ENCODE results near the gene FER. TPM values are rescaled to one million over a fixed set of nuclear protein-coding genes. Genes with fewer than 3 reads are reported as not detected.

The FER gene
- total RNA-seq, 1 donor from 2014 or later, result 30.7 TPM

- no peaks in the 10 kb centered on the region for H3K36me3 Mint-ChIP-seq (ENCODE audit: low read depth, unreplicated experiment)
- no peaks in the 10 kb centered on the region for H3K9me3 Mint-ChIP-seq (ENCODE audit: unreplicated experiment)
- no peak for TF ChIP-seq CTCF (IDR thresholded peaks at IDR 0.05; ENCODE audit: unreplicated experiment)
- H3K4me1 Mint-ChIP-seq (ENCODE audit: unreplicated experiment), result peaks cover 4% of the 10 kb centered on the region
- no peak overlapping the region for H3K4me3 Mint-ChIP-seq (ENCODE audit: unreplicated experiment)
- H3K27me3 Mint-ChIP-seq (ENCODE audit: unreplicated experiment), result peaks cover 4% of the 10 kb centered on the region
- no peak for DNase-seq (ENCODE audit: low spot score)
- H3K27ac Mint-ChIP-seq (ENCODE audit: unreplicated experiment), result no peak overlapping the region
These were observed 4.4 kb upstream of the FER start for GRCh38 chr5:108743319-108743718.

- Mint-ChIP-seq H3K27me3 (ENCODE audit: unreplicated experiment) (peaks cover 4% of the 10 kb centered on the region), H3K9me3 (ENCODE audit: unreplicated experiment) (no peaks in the 10 kb centered on the region), H3K4me3 (ENCODE audit: unreplicated experiment) (no peak overlapping the region), H3K27ac (ENCODE audit: unreplicated experiment) (no peak overlapping the region), H3K4me1 (ENCODE audit: unreplicated experiment) (peaks cover 4% of the 10 kb centered on the region), H3K36me3 (ENCODE audit: low read depth, unreplicated experiment) (no peaks in the 10 kb centered on the region)
- no peak for TF ChIP-seq CTCF (IDR thresholded peaks at IDR 0.05; ENCODE audit: unreplicated experiment)
- DNase-seq (ENCODE audit: low spot score), result no peak
These were observed 3.9 kb upstream of the FER start for GRCh38 chr5:108743846-108744245.

- no peak for DNase-seq (ENCODE audit: low spot score)
- Mint-ChIP-seq H3K4me3 (ENCODE audit: unreplicated experiment) (peak overlapping the region; percentile 91), H3K27ac (ENCODE audit: unreplicated experiment) (peak overlapping the region; percentile 98), H3K27me3 (ENCODE audit: unreplicated experiment) (peaks cover 9% of the 10 kb centered on the region), H3K4me1 (ENCODE audit: unreplicated experiment) (peaks cover 10% of the 10 kb centered on the region), H3K36me3 (ENCODE audit: low read depth, unreplicated experiment) (peaks cover 5% of the 10 kb centered on the region), H3K9me3 (ENCODE audit: unreplicated experiment) (no peaks in the 10 kb centered on the region)
- TF ChIP-seq CTCF (IDR thresholded peaks at IDR 0.05; ENCODE audit: unreplicated experiment), result no peak
These were observed 455 bp upstream of the FER start for GRCh38 chr5:108747111-108747773.

- Mint-ChIP-seq H3K4me3 (ENCODE audit: unreplicated experiment) (peak overlapping the region; percentile 91), H3K27ac (ENCODE audit: unreplicated experiment) (peak overlapping the region; percentile 98)
These were observed 867 bp downstream of the FER start for GRCh38 chr5:108748401-108749127.

More at GRCh38 chr5:108748401-108749127, 867 bp downstream of the FER start:
- DNase-seq (ENCODE audit: low spot score), result peak; percentile 97
- Mint-ChIP-seq H3K36me3 (ENCODE audit: low read depth, unreplicated experiment) (peaks cover 5% of the 10 kb centered on the region), H3K27me3 (ENCODE audit: unreplicated experiment) (peaks cover 9% of the 10 kb centered on the region), H3K9me3 (ENCODE audit: unreplicated experiment) (no peaks in the 10 kb centered on the region), H3K4me1 (ENCODE audit: unreplicated experiment) (peaks cover 10% of the 10 kb centered on the region)
- no peak for TF ChIP-seq CTCF (IDR thresholded peaks at IDR 0.05; ENCODE audit: unreplicated experiment)
